Measurements from ENCODE around the gene MAPK1.

GRCh38 chr22:21761994-21762680 lies 105.3 kb downstream of the MAPK1 start:
- TF ChIP-seq CTCF (IDR thresholded peaks at IDR 0.05) (no peak), POLR2A (IDR thresholded peaks at IDR 0.05) (no peak)

Measured in heart left ventricle (tissue), 13 donors.